Measurements from ENCODE around the gene ADAMTS8.

GRCh38 chr11:130474637-130475400 lies 46.4 kb upstream of the ADAMTS8 start:
- TF ChIP-seq POLR2A (IDR thresholded peaks at IDR 0.05; ENCODE audit: low read length) (no peak), MAX (IDR thresholded peaks at IDR 0.05) (no peak), RNF2 (IDR thresholded peaks at IDR 0.05; ENCODE audit: borderline replicate concordance, low read depth) (no peak), CHD4 (IDR thresholded peaks at IDR 0.05; ENCODE audit: borderline replicate concordance) (no peak), CTCF (IDR thresholded peaks at IDR 0.05) (no peak), HDAC2 (IDR thresholded peaks at IDR 0.05) (no peak), JUN (IDR thresholded peaks at IDR 0.05) (no peak), SMC3 (IDR thresholded peaks at IDR 0.05) (no peak)
- TF ChIP-seq, protein P1, sequence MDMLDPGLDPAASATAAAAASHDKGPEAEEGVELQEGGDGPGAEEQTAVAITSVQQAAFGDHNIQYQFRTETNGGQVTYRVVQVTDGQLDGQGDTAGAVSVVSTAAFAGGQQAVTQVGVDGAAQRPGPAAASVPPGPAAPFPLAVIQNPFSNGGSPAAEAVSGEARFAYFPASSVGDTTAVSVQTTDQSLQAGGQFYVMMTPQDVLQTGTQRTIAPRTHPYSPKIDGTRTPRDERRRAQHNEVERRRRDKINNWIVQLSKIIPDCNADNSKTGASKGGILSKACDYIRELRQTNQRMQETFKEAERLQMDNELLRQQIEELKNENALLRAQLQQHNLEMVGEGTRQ (IDR thresholded peaks at IDR 0.05), result no peak

Data from A549 (cell line).